GF-D8 (cell line): ENCODE data around the gene NPY1R.

Experiments
- DNase-seq: peaks from one replicate; lab custom pipeline; 2025; lab: John Stamatoyannopoulos, UW

Gene NPY1R

DNA sequence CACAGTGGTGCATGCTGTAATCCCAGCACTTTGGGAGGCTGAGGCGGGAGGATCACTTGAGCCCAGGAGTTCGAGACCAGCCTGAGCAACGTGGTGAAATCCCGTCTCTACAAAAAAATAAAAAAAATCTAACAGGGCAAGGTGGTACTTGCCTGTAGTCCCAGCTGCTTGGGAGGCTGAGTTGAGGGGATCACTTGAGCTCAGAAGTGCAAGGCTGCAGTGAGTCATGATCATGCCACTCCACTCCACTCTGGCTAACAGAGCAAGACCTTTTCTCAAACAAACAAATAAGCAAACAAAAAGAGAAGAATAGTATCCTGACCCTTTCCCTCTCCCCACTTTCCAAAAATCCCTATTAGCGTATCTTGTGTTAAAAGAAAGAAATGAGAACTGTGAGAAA is 52.7 kb downstream of the NPY1R start:
- no peak for DNase-seq

- no peak for DNase-seq
These were observed 57.5 kb downstream of the NPY1R start for GRCh38 chr4:163274861-163275260.
